ENCODE results near the gene FAM170B. TPM values are rescaled to one million over a fixed set of nuclear protein-coding genes. Genes with fewer than 3 reads are reported as not detected.

FAM170B gene
- total RNA-seq, 4 donors from 2014 or later, result not detected

DNA sequence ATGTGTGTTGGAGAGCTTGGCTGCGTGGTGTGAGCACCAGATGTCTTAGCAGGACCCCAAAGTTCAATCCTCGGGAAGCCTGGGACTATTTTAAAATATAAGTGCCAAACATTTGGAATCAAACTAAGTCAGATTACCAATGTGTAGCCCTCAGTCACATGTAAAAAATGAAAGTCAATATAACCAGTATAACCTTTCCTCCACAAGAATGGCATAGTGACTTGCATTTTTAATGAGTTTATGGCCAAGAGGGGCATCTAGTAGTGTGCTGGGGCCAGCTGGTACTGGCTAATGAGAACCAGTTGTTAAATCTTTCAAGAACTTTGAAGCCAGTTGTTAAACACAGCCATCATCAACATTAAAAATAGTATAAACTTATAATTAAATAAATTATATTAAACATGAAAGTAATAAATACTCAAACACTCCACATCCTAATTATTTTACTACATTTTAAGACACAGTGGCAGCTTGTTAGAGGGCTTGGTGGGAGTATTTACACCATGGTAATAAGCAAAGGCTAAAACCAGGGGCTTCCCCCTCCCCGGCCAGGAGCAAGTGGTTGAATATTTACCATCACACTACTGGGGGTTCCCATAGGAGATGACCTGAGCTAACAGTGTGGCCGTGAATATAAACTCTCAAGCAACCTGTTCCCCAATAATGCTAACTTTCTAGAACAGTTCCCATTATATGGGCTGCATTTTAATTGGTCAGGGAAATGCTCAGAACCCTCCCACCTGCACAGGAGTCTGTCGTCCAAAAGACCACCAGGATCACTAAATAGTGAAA, 7.9 kb upstream of the FAM170B start:
- 54 to 71% methylated on average over 4 of the region's 5 CpGs for WGBS, 2 donors (ENCODE audit: low coverage in 1 of 2)
- peaks cover 0 to 3% (median 0%) of the 10 kb centered on the region in 3 donors for H3K9me3 ChIP-seq
- no peaks in the 10 kb centered on the region for H3K27me3 ChIP-seq
- ATAC-seq, result no peak
- peaks cover 0 to 33% (median 6%) of the 10 kb centered on the region in 3 donors for H3K4me1 ChIP-seq
- H3K4me3 ChIP-seq, result no peak overlapping the region
- TF ChIP-seq POLR2A (IDR thresholded peaks at IDR 0.05) (no peak), POLR2AphosphoS5 (IDR thresholded peaks at IDR 0.05) (no peak), EP300 (IDR thresholded peaks at IDR 0.05) (no peak)
- TF ChIP-seq, protein P1, sequence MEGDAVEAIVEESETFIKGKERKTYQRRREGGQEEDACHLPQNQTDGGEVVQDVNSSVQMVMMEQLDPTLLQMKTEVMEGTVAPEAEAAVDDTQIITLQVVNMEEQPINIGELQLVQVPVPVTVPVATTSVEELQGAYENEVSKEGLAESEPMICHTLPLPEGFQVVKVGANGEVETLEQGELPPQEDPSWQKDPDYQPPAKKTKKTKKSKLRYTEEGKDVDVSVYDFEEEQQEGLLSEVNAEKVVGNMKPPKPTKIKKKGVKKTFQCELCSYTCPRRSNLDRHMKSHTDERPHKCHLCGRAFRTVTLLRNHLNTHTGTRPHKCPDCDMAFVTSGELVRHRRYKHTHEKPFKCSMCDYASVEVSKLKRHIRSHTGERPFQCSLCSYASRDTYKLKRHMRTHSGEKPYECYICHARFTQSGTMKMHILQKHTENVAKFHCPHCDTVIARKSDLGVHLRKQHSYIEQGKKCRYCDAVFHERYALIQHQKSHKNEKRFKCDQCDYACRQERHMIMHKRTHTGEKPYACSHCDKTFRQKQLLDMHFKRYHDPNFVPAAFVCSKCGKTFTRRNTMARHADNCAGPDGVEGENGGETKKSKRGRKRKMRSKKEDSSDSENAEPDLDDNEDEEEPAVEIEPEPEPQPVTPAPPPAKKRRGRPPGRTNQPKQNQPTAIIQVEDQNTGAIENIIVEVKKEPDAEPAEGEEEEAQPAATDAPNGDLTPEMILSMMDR (IDR thresholded peaks at IDR 0.05), result no peak
- H3K27ac ChIP-seq, result no peak overlapping the region
- no peaks in the 10 kb centered on the region for H3K36me3 ChIP-seq

DNA sequence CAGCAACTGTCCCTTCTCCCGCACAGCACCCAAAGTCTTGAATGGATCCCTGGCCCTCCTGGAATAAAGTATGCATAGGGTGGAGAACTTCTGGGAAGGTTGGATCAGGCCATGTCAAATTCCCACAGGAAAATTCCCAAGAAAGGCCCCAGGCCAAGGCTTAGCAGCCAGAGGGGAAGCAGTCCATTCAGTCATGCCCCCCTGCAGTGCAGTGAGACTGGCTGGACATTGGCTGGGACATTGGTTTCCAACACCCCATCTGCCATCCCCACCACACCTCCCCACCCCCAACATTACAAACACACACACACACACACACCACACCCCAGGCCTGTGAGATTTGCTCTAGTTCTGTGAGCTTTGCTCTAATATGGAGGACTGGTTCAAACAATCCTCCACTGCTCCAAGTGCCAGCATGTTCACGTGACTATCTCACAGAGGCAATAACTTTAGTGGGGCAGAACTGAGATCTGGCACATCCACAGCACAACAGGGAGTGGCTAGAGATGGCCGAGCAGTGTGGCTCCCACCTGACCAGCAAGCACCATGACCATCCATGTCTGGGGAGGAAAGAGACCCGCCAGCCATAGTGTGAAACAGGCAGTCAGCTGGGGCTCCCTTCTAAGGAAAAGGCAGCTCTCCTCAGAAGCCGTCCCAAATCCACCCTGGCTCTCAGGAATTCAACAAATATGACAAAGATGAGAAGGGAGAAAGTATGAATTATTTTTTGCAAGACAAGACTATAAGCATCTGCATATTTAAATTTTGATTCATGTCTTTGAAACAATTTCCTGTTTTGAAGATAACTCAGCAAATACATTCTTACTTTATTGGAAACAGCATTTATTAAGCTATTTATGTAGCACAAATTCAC, 6.7 kb upstream of the FAM170B start:
- no peak for ATAC-seq
- Histone ChIP-seq H3K27me3 (no peaks in the 10 kb centered on the region), H3K9me3 (no peaks in the 10 kb centered on the region), H3K4me3 (no peak overlapping the region), H3K4me1 (peaks cover 0 to 33% (median 6%) of the 10 kb centered on the region in 3 donors), H3K27ac (peak overlapping the region in 1 of 4 donors; percentile 3), H3K36me3 (no peaks in the 10 kb centered on the region)
- 38 to 83% methylated on average over 1 of the region's 5 CpGs for WGBS, 2 donors (ENCODE audit: low coverage in 1 of 2)
- TF ChIP-seq POLR2AphosphoS5 (IDR thresholded peaks at IDR 0.05), result no peak
- TF ChIP-seq EP300 (IDR thresholded peaks at IDR 0.05), result no peak
- no peak for TF ChIP-seq POLR2A (IDR thresholded peaks at IDR 0.05)
- TF ChIP-seq, protein P1 (IDR thresholded peaks at IDR 0.05), result no peak

DNA sequence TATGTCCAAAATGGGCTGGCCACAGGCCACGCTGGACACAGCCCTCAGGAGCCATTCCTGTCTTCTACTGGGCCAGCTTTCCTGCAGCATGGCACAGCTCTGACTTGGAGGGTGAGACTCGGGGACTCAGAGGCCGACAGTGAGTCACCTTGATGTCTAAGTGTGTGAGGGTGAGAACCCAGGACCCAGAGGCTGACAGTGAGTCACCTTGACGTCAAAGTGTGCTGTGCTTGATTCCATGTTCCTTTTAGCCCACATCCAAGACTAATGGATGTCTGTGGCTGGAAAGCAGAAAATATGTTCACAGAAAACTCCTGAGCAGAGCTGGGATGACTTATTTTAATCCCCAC, 6.0 kb upstream of the FAM170B start:
- peaks cover 0 to 33% (median 6%) of the 10 kb centered on the region in 3 donors for H3K4me1 ChIP-seq
- no peak for ATAC-seq
- WGBS, 2 donors (ENCODE audit: low coverage in 1 of 2), result 80 to 93% methylated on average over 1 to 2 of the region's 4 CpGs

DNA sequence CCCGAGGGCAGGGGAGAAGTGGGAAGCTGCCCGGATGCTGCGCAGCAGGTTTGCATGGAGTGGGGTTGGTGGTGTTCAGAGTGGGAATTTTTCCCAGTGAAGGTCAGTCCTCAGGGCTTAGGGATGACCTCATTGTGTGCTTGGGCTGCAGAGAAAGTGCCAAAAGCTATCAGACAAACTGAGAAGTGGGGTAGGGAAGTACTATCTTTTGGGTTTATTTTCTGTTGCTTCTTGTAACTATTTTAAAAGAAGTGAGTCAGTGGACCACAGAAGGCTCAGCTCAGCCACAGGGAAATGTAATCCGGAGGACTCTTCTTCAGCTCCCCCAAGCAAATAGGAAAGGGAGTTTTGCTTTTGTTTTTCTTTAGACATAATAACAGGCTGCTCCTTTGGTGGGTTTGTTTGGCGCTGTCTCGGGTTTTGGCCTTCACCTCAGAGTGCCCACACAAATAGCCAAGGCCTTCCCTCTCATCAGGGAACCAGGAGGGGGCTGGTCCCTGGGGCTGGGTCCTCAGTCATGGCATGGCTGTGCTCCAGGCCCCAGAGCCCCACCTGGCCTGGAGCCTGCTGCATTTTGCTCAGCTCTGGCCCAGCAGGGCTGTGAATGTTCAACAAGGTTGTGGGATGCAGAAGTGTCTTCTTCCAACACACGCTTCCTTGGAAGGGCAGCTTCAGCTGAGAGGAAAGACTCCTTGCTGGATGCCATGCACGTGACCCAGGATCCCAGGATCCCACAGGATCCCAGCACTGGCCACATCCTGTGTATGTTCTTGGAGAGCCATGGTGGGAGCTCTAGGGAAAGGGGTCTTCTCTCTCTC, 5.4 kb upstream of the FAM170B start:
- H3K27me3 ChIP-seq, result no peaks in the 10 kb centered on the region
- peak; percentile 28 for ATAC-seq
- TF ChIP-seq, protein P1 (IDR thresholded peaks at IDR 0.05), result no peak
- TF ChIP-seq EP300 (IDR thresholded peaks at IDR 0.05), result no peak
- TF ChIP-seq POLR2AphosphoS5 (IDR thresholded peaks at IDR 0.05), result no peak
- TF ChIP-seq POLR2A (IDR thresholded peaks at IDR 0.05), result no peak
- H3K4me3 ChIP-seq, result no peak overlapping the region
- no peaks in the 10 kb centered on the region for H3K9me3 ChIP-seq
- no peaks in the 10 kb centered on the region for H3K36me3 ChIP-seq
- WGBS, 2 donors (ENCODE audit: low coverage in 1 of 2), result 46 to 69% methylated on average over 4 to 6 of the region's 8 CpGs
- peak overlapping the region in 3 of 4 donors; percentile 42 to 59 (median 49) for H3K27ac ChIP-seq
- peaks cover 0 to 32% (median 6%) of the 10 kb centered on the region in 3 donors for H3K4me1 ChIP-seq

More for the DNA sequence above, 6.0 kb upstream of the FAM170B start:
- TF ChIP-seq, protein P1 (IDR thresholded peaks at IDR 0.05), result no peak
- no peak for TF ChIP-seq POLR2AphosphoS5 (IDR thresholded peaks at IDR 0.05)
- TF ChIP-seq POLR2A (IDR thresholded peaks at IDR 0.05), result no peak
- TF ChIP-seq EP300 (IDR thresholded peaks at IDR 0.05), result no peak
- H3K4me3 ChIP-seq, result no peak overlapping the region
- H3K27ac ChIP-seq, result peak overlapping the region in 3 of 4 donors; percentile 42 to 59 (median 49)
- H3K9me3 ChIP-seq, result no peaks in the 10 kb centered on the region
- no peaks in the 10 kb centered on the region for H3K27me3 ChIP-seq
- no peaks in the 10 kb centered on the region for H3K36me3 ChIP-seq
